GM10266 (cell line): ENCODE data around the gene PWWP2B.

Experiments used
- DNase-seq: peaks from one replicate; pipeline ENCODE4 v3.0.0; 2012; ENCODE audit errors: extremely low spot score
- TF ChIP-seq, protein P1 (sequence below): IDR thresholded peaks from 2 replicates; pipeline ENCODE4 v1.5.1; 2012; ENCODE audit warnings: mild to moderate bottlenecking, low read depth; ENCODE audit not compliant: control insufficient read depth, insufficient read depth; ENCODE audit errors: missing control alignments

The PWWP2B gene

DNA sequence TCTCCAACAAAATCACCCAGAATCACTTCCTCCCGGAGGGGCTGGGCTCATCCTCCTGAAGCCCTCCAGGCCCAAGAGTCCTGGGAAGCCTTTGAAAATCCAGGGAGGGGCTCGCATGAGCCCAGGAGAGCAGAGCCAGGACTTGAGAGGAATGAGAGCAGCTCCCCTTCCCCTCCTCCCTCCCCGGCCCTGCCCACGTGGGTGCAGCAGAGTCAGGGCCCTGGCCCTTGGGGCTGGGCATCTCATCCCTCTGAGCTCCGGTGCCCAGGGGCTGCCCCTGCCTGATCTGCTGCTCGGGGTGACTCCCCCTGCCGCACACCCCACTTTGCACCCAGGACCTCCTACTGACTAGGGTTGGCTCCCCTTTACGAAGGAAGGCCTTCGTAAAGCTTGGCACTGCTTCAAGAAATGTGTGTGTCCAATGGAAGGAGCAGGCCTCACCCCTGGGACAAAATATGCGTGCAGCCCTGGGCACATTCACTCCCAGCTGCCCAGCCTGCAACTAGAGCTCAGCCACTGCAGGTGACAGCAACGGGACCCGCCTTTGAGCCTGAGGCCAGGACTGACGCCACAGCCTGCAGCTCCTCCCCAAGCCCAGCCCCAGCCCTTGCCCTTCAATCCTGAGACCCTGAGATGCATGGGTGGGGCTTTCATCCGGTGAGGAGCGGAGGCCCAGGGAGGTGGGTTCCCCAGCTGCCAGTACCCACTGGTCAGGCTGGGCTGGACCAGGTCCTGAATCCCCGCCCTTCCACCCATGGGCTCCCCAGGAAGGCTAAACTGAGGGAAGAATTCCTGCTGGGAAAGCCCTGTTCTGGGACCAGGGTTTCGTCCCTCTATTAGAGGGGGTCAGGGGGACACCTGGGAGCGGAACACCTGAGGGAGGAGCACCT is 21.8 kb downstream of the PWWP2B start:
- TF ChIP-seq, protein P1, sequence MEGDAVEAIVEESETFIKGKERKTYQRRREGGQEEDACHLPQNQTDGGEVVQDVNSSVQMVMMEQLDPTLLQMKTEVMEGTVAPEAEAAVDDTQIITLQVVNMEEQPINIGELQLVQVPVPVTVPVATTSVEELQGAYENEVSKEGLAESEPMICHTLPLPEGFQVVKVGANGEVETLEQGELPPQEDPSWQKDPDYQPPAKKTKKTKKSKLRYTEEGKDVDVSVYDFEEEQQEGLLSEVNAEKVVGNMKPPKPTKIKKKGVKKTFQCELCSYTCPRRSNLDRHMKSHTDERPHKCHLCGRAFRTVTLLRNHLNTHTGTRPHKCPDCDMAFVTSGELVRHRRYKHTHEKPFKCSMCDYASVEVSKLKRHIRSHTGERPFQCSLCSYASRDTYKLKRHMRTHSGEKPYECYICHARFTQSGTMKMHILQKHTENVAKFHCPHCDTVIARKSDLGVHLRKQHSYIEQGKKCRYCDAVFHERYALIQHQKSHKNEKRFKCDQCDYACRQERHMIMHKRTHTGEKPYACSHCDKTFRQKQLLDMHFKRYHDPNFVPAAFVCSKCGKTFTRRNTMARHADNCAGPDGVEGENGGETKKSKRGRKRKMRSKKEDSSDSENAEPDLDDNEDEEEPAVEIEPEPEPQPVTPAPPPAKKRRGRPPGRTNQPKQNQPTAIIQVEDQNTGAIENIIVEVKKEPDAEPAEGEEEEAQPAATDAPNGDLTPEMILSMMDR, result no peak
- DNase-seq, result peak; percentile 50

DNA sequence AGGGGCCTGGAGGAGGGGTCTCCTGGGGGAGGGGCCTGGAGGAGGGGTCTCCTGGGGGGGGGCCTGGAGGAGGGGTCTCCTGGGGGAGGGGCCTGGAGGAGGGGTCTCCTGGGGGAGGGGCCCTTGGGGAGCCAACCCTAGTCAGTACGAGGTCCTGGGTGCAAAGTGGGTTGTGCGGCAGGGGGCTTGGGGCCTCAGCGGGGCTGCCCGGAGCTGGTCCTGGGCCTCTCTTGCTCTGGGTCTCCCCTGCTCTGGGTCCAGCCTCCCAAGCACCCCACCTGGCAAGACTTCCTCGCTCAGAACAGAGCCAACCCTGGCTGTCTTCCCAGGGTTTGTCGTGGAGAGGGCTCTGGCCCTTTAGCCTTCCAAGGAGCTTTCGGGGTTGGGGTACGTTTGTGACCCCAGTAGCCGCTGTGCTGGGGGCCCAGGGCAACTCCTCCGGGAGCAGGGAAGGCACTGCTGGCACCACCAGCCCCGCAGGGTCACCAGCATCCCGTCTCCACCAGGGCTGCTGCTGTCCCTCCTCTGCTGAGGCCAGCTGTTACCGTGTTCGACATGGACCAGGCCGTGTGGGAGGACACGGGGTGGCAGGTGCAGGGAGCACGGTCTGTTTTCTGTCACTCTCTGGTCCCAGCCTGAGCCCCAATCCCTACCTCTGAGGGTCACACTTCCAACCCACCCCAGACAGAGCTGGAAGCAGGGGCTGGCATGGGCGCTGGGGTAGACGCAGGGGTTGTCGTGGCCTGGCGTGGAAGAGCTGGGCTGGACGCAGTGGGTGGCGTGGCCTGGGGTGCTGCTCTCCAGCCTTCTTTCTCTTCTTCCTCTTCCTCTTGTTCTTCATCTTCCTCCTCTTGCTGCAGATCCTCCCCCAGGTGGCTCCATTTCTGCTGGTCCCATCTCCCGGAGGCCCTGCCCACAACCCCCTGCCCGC is 22.8 kb downstream of the PWWP2B start:
- DNase-seq, result peak; percentile 37
- TF ChIP-seq, protein P1, result no peak

DNA sequence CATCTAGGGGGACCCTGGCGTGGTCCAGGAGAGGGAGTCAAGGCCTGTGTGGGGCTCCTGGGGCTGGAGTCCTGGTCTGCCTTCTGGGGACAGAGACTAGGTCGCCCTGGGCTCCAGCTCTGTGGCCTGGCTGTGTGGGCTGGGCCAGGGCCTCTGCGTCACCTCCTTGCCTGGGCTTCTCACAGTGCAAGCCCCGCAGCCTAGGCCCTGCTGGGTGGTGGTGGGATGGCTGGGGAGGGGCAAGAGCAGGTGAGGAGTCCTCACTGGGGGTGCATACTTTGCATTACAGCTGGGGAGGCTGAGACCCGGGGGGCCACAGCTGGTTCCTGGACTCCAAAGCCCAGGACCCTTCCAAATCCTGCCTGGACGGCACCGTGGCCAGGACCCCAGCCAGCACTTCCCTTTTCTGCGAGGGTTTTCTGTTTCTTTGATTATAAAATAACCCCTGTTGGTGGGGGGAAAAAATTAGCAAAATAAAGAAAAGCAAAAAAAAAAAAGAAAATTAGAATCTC is 23.5 kb downstream of the PWWP2B start:
- TF ChIP-seq, protein P1, result no peak
- DNase-seq, result peak; percentile 42

DNA sequence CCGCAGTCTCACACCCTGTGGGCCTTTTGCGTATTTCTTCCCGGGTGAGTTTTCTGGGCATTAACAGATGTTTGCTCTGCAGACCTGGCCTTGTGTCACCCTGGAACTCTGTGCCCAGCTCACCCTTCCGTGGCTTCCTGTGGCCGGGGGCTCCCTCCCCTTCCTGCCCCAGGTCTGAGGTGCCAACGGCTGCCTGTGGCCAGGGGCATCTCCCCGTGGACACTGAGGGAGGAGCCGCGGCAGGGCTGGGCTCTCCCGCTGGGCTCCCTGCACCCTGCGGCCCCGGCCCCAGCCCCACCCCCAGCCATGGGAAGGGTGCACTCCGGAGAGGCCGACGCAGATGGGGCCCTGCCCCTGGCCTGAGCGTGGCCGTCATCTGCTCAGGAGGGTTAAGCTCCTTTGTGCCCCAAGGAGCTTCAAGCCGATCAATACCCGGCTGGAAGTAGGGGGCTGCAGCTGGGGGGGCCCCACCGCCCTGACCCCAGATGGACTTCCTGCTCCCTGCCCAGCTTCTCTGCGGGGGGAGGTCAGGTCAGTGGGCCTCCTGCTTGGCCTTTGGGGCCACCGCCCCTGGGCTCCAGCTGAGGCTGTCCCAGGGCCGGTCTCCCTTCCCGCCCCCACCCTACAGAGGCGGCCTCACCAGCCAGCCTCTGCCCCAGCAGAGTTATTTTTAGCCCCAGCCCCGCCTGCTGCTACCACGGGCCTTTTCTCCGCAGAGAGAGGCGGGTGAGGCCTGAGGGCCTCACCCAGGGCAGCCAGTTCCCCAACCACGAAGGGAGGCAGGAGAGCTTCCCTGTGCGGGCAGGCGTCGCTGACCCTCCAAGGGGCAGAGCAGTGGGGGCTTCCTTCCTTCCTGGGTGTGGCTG is 24.2 kb downstream of the PWWP2B start:
- peak; percentile 66 for DNase-seq
- TF ChIP-seq, protein P1, result no peak

DNA sequence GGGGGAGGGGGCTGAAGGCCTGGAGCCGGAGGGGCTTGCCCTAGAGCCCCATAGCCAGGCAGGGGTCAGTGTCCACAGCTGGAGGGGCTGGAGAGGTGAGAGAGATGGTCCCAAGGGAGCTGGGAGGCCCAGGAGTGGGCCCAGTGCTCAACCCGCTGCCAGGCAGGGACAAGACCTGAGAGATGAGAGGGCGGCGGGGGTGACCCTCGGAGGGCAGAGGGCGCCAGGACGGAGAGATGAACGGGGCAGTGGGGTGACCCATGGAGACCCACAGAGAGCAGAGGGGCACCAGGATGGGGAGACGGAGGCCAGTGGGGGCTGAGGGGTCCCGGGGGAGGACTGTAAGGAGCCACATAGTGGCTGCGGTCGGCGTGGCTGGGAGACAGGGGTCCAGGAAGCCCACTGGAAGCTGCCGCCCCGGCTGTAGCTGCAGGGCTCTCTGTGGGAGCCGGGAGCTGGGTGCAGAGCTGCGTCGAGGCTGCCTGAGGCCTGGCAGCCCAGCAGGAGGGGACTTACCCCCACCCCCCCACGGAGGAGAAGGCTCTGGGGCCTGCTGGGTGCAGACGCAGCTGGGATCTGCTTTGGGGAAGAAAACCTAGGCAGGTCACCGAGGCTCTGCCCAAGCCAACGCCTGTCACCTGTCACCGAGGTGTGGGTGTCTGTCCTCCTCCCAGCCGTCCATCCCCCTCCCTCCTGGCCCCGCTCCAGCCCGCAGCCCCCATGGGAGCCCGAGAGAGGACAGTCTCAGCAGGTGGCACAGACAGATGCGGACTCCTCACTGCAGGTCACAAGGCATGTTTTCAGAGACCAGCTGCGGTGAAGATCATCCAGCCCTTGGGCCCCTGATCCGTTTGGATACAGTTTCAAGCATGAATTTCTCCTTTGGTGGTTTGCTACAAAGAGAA is 25.1 kb downstream of the PWWP2B start:
- peak; percentile 56 for DNase-seq
- TF ChIP-seq, protein P1, result no peak
